HG03460 (cell line): ENCODE data around the gene VPS41.

Experiments
- ATAC-seq: cut with Tn5 transposase; IDR thresholded peaks from one replicate; pipeline ENCODE4 v1.9.1; 2021; ENCODE audit not compliant: unreplicated experiment

The VPS41 gene

DNA sequence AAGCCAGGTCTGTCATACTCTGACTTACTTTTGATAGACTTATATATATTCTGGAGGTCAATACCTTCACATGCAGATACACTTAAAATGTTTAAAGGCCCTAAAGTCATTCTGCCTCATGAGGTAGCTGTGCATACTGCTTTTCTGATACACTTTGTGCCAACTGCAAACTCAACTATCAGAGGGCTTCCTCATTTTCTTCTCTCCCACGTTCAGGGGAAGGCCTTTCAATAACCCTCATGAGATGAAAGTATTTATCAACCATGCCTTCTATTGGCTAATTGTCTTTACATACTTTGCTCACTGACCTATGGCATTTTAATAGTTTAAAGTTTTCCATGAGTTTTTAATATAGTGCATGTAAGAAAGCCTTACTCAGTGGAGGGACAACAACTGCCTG, 165.1 kb downstream of the VPS41 start:
- ATAC-seq, result no peak

GRCh38 chr7:38740041-38740440, 168.9 kb downstream of the VPS41 start:
- ATAC-seq, result no peak

DNA sequence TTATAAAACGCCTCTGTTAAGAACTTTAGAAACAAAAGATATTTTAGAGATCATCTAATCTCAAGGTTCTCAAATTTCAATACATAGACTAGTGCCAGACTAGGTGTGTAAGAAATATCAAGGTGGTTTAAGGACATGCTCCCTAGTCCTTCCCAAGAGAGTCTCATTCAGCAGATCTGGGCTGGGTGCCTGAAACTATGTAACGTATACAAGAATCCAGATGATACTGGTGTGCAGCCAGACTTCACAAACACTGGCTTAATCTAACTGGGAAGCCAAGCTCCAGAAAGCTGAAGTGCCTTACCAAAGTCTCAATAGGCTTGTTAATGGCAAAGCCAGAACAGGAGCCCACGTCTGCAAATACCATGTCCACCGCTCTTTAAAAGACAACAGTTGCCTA, 172.9 kb downstream of the VPS41 start:
- ATAC-seq, result no peak

DNA sequence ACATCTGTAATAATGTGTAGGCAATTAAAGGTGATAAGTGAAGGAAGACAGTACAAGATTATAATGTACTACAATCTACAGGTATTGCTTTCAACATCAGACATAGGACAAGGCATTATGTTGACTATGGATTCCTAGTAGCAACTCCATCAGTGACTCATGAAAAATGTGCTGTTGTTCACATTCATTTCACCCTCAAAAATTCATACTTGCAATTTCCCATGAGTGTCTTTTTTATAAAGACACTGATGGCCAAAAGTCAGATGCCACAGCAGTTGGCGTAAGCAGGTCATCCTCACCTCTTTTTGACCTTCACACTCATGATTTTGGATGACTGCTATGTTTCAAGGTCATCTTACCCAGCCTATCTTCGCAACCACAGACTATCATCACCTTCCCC, 177.8 kb downstream of the VPS41 start:
- no peak for ATAC-seq

- no peak for ATAC-seq
Measured at GRCh38 chr7:38728145-38728544, 180.8 kb downstream of the VPS41 start.

- no peak for ATAC-seq
Measured at GRCh38 chr7:38727184-38727940, 181.6 kb downstream of the VPS41 start.

- no peak for ATAC-seq
Measured at GRCh38 chr7:38723327-38723726, 185.7 kb downstream of the VPS41 start.

DNA sequence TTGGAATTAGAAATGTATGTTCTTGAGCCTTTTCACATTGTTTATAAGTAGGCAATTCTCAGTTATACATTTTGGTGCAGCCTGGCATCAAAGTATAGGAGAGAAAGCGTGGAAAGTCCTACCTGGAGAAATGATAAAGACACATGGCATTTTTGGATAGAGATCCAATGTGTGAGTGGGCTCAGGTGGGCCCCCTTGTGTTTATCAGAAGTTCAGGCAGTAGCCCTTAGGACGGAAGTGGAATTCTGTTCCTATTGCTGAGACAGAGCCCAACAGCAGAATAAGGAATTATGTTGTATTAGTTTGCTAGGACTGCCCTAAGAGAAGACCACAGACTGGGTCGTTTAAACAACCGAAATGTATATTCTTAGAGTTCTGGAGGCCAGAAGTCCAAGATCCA, 192.6 kb downstream of the VPS41 start:
- ATAC-seq, result no peak

- ATAC-seq, result no peak
Measured at GRCh38 chr7:38709123-38709522, 199.9 kb downstream of the VPS41 start.

- no peak for ATAC-seq
Measured at GRCh38 chr7:38704751-38705150, 204.2 kb downstream of the VPS41 start.

DNA sequence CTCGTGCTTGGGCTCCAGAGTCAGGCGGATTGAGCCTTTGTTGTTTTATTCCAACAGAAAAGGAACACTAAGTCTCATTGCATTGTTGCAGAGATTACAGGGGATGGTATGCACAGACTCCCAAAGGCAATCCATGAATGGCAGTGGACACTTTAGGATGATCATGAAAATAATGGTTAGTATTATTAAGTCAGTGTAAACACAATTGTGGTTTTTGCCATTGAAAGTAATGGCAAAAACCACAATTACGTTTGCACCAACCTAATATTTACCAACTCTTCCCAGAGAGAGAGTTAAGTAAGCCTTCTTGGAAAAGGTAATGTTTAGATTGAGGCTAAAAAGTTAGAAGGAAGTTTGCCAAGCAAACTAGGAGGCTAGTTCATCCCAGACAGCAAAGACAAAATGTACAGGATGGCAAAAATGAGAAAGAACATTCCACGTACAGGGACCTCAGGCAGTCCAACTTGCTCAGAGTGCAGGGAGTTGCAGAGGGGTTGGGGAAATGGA, 204.9 kb downstream of the VPS41 start:
- no peak for ATAC-seq

GRCh38 chr7:38703093-38703492, 205.9 kb downstream of the VPS41 start:
- ATAC-seq, result no peak

- no peak for ATAC-seq
Measured at GRCh38 chr7:38702002-38702535, 206.9 kb downstream of the VPS41 start.

- no peak for ATAC-seq
Measured at GRCh38 chr7:38700116-38700515, 208.9 kb downstream of the VPS41 start.

- ATAC-seq, result no peak
Measured at GRCh38 chr7:38699471-38699870, 209.5 kb downstream of the VPS41 start.

DNA sequence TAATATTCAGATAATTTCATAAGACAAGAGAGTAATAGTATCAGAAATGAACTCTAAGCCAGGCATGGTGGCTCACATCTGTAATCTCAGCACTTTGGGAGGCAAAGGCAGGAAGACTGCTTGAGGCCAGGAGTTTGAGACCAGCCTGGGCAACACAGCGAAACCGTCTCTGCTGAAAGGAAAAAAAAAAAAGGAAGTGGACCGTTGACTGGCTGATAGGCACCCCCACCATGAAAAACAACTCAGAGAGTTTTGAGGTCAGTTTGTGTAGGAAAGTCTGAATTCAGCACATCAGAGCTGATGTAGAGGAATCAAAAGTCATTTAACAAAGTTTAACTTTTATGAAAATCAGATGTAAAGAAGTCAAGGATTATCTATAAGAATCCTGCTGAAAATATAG, 214.7 kb downstream of the VPS41 start:
- ATAC-seq, result no peak

DNA sequence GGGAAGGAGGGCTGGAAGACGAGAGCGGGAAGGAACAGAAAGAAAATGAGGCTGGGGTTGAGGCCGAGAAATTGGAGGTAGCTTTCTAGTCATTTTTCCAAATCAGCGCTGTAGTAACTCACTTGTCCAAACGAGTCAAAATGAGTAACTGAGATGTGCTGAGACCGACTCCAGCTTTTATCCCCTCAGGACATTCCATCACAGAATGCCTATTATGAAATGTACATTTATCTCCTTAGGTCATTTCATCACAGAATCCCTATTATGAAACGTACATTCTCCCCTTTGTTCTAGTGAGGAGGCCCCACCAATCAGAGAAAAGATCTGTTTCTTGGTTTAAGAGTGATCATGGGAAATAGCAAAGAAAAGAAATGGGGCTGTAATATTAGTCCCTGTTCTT, 222.1 kb downstream of the VPS41 start:
- no peak for ATAC-seq

DNA sequence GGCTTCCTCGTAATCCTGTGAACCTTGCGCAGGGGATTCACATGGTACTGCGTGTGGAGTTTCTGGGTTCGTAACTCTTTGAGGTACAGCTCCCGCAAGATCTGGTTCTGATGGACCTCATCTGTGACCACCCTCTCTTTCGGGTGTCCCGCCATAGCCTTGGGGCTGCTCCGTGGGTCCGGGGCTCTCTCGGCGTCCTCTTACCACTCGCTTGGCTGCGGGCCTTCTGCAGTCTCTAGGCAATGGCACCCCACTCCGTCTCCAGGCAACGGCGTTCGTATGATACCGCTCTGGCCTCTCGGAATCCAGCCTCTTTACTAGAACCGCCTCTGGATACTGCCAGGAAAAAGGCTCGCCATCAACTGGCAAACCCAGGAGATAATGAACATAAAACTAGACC, 223.1 kb downstream of the VPS41 start:
- no peak for ATAC-seq

GRCh38 chr7:38682606-38683005, 226.4 kb downstream of the VPS41 start:
- ATAC-seq, result no peak

GRCh38 chr7:38681882-38682281, 227.1 kb downstream of the VPS41 start:
- ATAC-seq, result no peak

DNA sequence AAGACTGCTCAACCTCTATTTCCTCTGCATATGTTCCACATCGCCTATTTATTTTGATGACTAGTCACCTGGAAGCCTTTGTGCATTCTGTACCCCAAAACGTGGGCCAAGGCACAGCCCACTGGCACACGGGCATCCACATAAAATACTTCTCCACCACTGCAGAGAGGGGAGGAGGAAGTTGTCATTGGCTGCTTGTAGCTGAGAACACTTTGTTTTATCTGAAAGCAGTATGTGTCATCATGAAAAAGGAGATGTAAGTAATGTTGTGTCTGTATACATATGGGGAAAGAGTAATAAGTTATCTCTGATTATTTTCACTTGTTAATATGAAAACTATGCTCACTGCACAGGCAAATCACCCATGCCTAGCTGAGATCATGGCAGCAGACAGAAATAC, 229.6 kb downstream of the VPS41 start:
- no peak for ATAC-seq

DNA sequence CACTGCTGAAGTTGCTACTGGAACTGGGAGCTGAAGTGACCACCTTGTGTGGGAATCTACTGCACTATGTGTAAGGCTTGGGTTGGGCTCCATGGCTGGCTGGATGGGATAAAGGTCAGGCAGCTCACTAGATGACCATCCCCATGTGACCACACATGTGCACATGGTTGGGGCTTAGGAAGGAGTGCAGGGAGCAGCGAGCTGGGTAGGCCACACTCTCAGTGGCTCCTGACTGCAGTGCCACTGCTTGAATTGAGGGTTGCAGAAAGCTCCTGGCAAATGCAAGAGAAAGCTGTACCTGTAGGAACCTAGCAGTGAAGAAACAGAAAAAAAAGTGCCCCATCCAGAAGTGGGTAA, 230.3 kb downstream of the VPS41 start:
- ATAC-seq, result no peak
